Lung (tissue), 12 donors: ENCODE results near the gene C10orf53. TPM values are rescaled to one million over a fixed set of nuclear protein-coding genes. Genes with fewer than 3 reads are reported as not detected.

Experiments
- ATAC-seq: fragments of 200-7000 bp; cut with Tn5 transposase; one replicate; pipeline ENCODE4 v1.9.1; 2020; ENCODE audit warnings: moderate number of reproducible peaks; ENCODE audit not compliant: insufficient read depth, low FRiP score
- DNase-seq, 3 donors: peaks; one replicate each; pipeline ENCODE4 v3.0.0-alpha.2; 2013 to 2017
- H3K27ac ChIP-seq, 2 donors: one replicate each; pipeline ENCODE4 v1.5.1; 2013; ENCODE audit warnings: mild to moderate bottlenecking in 2 of 2, moderate library complexity in 2 of 2, control low read depth in 1 of 2, inconsistent platforms in 1 of 2, low read depth in 1 of 2, low read length in 1 of 2
- H3K27me3 ChIP-seq, 3 donors: one replicate each; pipeline ENCODE4 v1.5.1; 2013; ENCODE audit warnings: low read length in 2 of 3; ENCODE audit not compliant: control insufficient read depth in 3 of 3, insufficient read depth in 3 of 3
- H3K36me3 ChIP-seq, 4 donors: one replicate each; pipeline ENCODE4 v1.5.1; 2013; ENCODE audit warnings: low read length in 4 of 4, mild to moderate bottlenecking in 1 of 4, moderate library complexity in 1 of 4; ENCODE audit not compliant: control insufficient read depth in 4 of 4, insufficient read depth in 4 of 4
- H3K4me1 ChIP-seq, 5 donors: one replicate each; pipeline ENCODE4 v1.5.1; 2013; ENCODE audit warnings: low read length in 5 of 5, mild to moderate bottlenecking in 2 of 5, moderate library complexity in 1 of 5; ENCODE audit not compliant: control insufficient read depth in 5 of 5, insufficient read depth in 5 of 5
- H3K4me3 ChIP-seq: one replicate; pipeline ENCODE4 v1.5.1; 2013; ENCODE audit warnings: mild to moderate bottlenecking, control low read depth, moderate library complexity
- H3K9ac ChIP-seq, 2 donors: one replicate each; pipeline ENCODE4 v1.5.1; 2013; ENCODE audit warnings: low read length in 2 of 2, control low read depth in 1 of 2; ENCODE audit not compliant: insufficient read depth in 1 of 2
- H3K9me3 ChIP-seq, 4 donors: one replicate each; pipeline ENCODE4 v1.5.1; 2013; ENCODE audit warnings: low read length in 3 of 4, mild to moderate bottlenecking in 1 of 4, moderate library complexity in 1 of 4; ENCODE audit not compliant: control insufficient read depth in 4 of 4, insufficient read depth in 3 of 4
- CTCF ChIP-seq: IDR thresholded peaks from 2 replicates; pipeline ENCODE4 v1.5.1; 2012; ENCODE audit warnings: mild to moderate bottlenecking; ENCODE audit errors: control extremely low read depth, extremely low read depth
- WGBS, 2 donors: extraction: QIAGEN DNeasy Blood & Tissue Kit; methylation state at CpG; one replicate each; pipeline ENCODE4 v1.1.7; 2013; 5-methylcytosine and 5-hydroxymethylcytosine counted together
- polyA plus RNA-seq, 2 donors: library from polyadenylated mRNA; stranded (reverse); fragments of 200-250 nt; gene quantifications; one replicate each; pipeline ENCODE4 v1.2.1, GENCODE V29; 2013
- total RNA-seq, 2 donors: library from RNA; depleted of rRNA in 1 of 2; stranded (reverse); fragments of >200 nt in 1 of 2; gene quantifications; one replicate each; pipeline ENCODE4 v1.2.1, GENCODE V29; 2014 to 2021
- donor health status: control.
- donor health status: control.
- donor health status: Bipolar disorder and iron deficiency.
- donor health status: healthy.
- donor health status: DM: yes; HTN: yes; CAD: no.

The C10orf53 gene
- total and polyA plus RNA-seq, 4 donors, result 0.09 to 0.11 TPM; not detected in 2

- TF ChIP-seq CTCF, result no peak
- DNase-seq (peak in 2 of 3 donors; percentile 20 to 57), ATAC-seq (no peak)
- Histone ChIP-seq H3K9ac (no peak overlapping the region), H3K27me3 (no peaks in the 10 kb centered on the region), H3K4me1 (peaks cover 0 to 2% (median 0%) of the 10 kb centered on the region in 5 donors), H3K36me3 (no peaks in the 10 kb centered on the region), H3K4me3 (no peak overlapping the region), H3K27ac (no peak overlapping the region), H3K9me3 (peaks cover 0 to 2% (median 0%) of the 10 kb centered on the region in 4 donors)
- WGBS, 2 donors, result 6 to 14% methylated on average over 3 of the region's 3 CpGs
Measured at GRCh38 chr10:49700997-49701396, 21.5 kb downstream of the C10orf53 start.

GRCh38 chr10:49707585-49707984 is 28.1 kb downstream of the C10orf53 start:
- Histone ChIP-seq H3K4me1 (no peaks in the 10 kb centered on the region), H3K36me3 (no peaks in the 10 kb centered on the region), H3K9ac (no peak overlapping the region), H3K27me3 (no peaks in the 10 kb centered on the region), H3K27ac (no peak overlapping the region), H3K4me3 (no peak overlapping the region), H3K9me3 (peaks cover 0 to 1% (median 0%) of the 10 kb centered on the region in 4 donors)
- no peak for DNase-seq
- WGBS, 2 donors, result 82 to 84% methylated on average over 3 of the region's 3 CpGs
- ATAC-seq, result no peak
- no peak for TF ChIP-seq CTCF

GRCh38 chr10:49709934-49710333 is 30.5 kb downstream of the C10orf53 start:
- 56 to 78% methylated on average over 5 of the region's 5 CpGs for WGBS, 2 donors
- DNase-seq (no peak), ATAC-seq (no peak)

More at GRCh38 chr10:49709934-49710333, 30.5 kb downstream of the C10orf53 start:
- no peaks in the 10 kb centered on the region for H3K4me1 ChIP-seq
- no peak overlapping the region for H3K9ac ChIP-seq
- H3K36me3 ChIP-seq, result no peaks in the 10 kb centered on the region
- H3K27me3 ChIP-seq, result no peaks in the 10 kb centered on the region
- no peak overlapping the region for H3K27ac ChIP-seq
- no peak overlapping the region for H3K4me3 ChIP-seq
- no peak for TF ChIP-seq CTCF
- H3K9me3 ChIP-seq, result peaks cover 0 to 3% (median 0%) of the 10 kb centered on the region in 4 donors
